ENCODE measurements around the gene LAMA3. TPM values are rescaled to one million over a fixed set of nuclear protein-coding genes. Genes with fewer than 3 reads are reported as not detected.

The LAMA3 gene
- total RNA-seq, 2 donors from 2014 or later, result 0.58 to 1.3 TPM

- Mint-ChIP-seq H3K9me3 (no peaks in the 10 kb centered on the region), H3K27me3 (ENCODE audit: insufficient read depth) (no peaks in the 10 kb centered on the region), H3K4me3 (no peak overlapping the region), H3K27ac (no peak overlapping the region), H3K4me1 (peaks cover 19% of the 10 kb centered on the region), H3K36me3 (ENCODE audit: low read depth) (no peaks in the 10 kb centered on the region)
- Histone ChIP-seq H3K27me3 (ENCODE audit: control insufficient read depth, insufficient read depth, low read length, poor library complexity, severe bottlenecking) (no peaks in the 10 kb centered on the region), H3K4me3 (ENCODE audit: low read length) (no peak overlapping the region), H3K9me3 (ENCODE audit: control insufficient read depth, low read length) (no peaks in the 10 kb centered on the region), H3K9ac (ENCODE audit: extremely low read depth, low read length, poor library complexity, severe bottlenecking) (no peak overlapping the region), H3K27ac (ENCODE audit: low read depth, low read length) (no peak overlapping the region), H3K4me1 (ENCODE audit: control insufficient read depth, insufficient read depth, low read length) (no peaks in the 10 kb centered on the region), H3K36me3 (ENCODE audit: control insufficient read depth, insufficient read depth, low read length) (no peaks in the 10 kb centered on the region)
- TF ChIP-seq CTCF (conservative IDR thresholded peaks at IDR 0.05), result no peak
- no peak for DNase-seq
- WGBS, 2 experiments (ENCODE audit: insufficient coverage in 1 of 2, insufficient read length in 1 of 2), result 91% methylated on average over 2 of the region's 2 CpGs; no CpG with 5 or more reads in 1 of the 2 experiments
Measured at GRCh38 chr18:23885750-23886149, 196.5 kb downstream of the LAMA3 start.

GRCh38 chr18:23887035-23887434 lies 197.8 kb downstream of the LAMA3 start:
- Histone ChIP-seq H3K4me1 (ENCODE audit: control insufficient read depth, insufficient read depth, low read length) (no peaks in the 10 kb centered on the region), H3K27ac (ENCODE audit: low read depth, low read length) (no peak overlapping the region), H3K4me3 (ENCODE audit: low read length) (no peak overlapping the region), H3K36me3 (ENCODE audit: control insufficient read depth, insufficient read depth, low read length) (no peaks in the 10 kb centered on the region), H3K9me3 (ENCODE audit: control insufficient read depth, low read length) (no peaks in the 10 kb centered on the region), H3K9ac (ENCODE audit: extremely low read depth, low read length, poor library complexity, severe bottlenecking) (no peak overlapping the region), H3K27me3 (ENCODE audit: control insufficient read depth, insufficient read depth, low read length, poor library complexity, severe bottlenecking) (no peaks in the 10 kb centered on the region)
- H3K27me3 Mint-ChIP-seq (ENCODE audit: insufficient read depth), result no peaks in the 10 kb centered on the region
- H3K9me3 Mint-ChIP-seq, result no peaks in the 10 kb centered on the region
- no peak overlapping the region for H3K4me3 Mint-ChIP-seq
- TF ChIP-seq CTCF (conservative IDR thresholded peaks at IDR 0.05), result no peak
- H3K36me3 Mint-ChIP-seq (ENCODE audit: low read depth), result no peaks in the 10 kb centered on the region
- no peak for DNase-seq
- H3K27ac Mint-ChIP-seq, result no peak overlapping the region
- H3K4me1 Mint-ChIP-seq, result peaks cover 31% of the 10 kb centered on the region
- 83 to 91% methylated on average over 3 of the region's 3 CpGs for WGBS, 2 experiments (ENCODE audit: insufficient coverage in 1 of 2, insufficient read length in 1 of 2)

GRCh38 chr18:23887493-23887892 lies 198.2 kb downstream of the LAMA3 start:
- Mint-ChIP-seq H3K9me3 (no peaks in the 10 kb centered on the region), H3K27ac (no peak overlapping the region), H3K4me1 (peaks cover 34% of the 10 kb centered on the region), H3K4me3 (no peak overlapping the region), H3K27me3 (ENCODE audit: insufficient read depth) (no peaks in the 10 kb centered on the region), H3K36me3 (ENCODE audit: low read depth) (no peaks in the 10 kb centered on the region)
- no peaks in the 10 kb centered on the region for H3K4me1 ChIP-seq (ENCODE audit: control insufficient read depth, insufficient read depth, low read length)
- H3K4me3 ChIP-seq (ENCODE audit: low read length), result no peak overlapping the region
- no peaks in the 10 kb centered on the region for H3K27me3 ChIP-seq (ENCODE audit: control insufficient read depth, insufficient read depth, low read length, poor library complexity, severe bottlenecking)
- H3K9ac ChIP-seq (ENCODE audit: extremely low read depth, low read length, poor library complexity, severe bottlenecking), result no peak overlapping the region
- no peak overlapping the region for H3K27ac ChIP-seq (ENCODE audit: low read depth, low read length)
- H3K9me3 ChIP-seq (ENCODE audit: control insufficient read depth, low read length), result no peaks in the 10 kb centered on the region
- no peaks in the 10 kb centered on the region for H3K36me3 ChIP-seq (ENCODE audit: control insufficient read depth, insufficient read depth, low read length)
- DNase-seq, result no peak
- no peak for TF ChIP-seq CTCF (conservative IDR thresholded peaks at IDR 0.05)
- WGBS, 2 experiments (ENCODE audit: insufficient coverage in 1 of 2, insufficient read length in 1 of 2), result 90 to 100% methylated on average over 1 to 2 of the region's 2 CpGs

Data from endodermal cell (in vitro differentiated cells).